DND-41 (cell line): ENCODE results near the gene SLC22A15.

Experiments used
- ATAC-seq: fragments of 200-7000 bp; cut with Tn5 transposase; 3 replicates; pipeline ENCODE4 v1.9.1; 2021; ENCODE audit warnings: low read depth; ENCODE audit not compliant: insufficient read depth
- DNase-seq: peaks from one replicate; pipeline ENCODE4 v3.0.0-alpha.2; 2020
- H2AFZ ChIP-seq: 2 replicates; pipeline ENCODE4 v1.6.0; 2012; ENCODE audit warnings: low read depth, low read length
- H3K27ac ChIP-seq: 2 replicates; pipeline ENCODE4 v1.5.1; 2012; ENCODE audit warnings: low read length, inconsistent platforms
- H3K27me3 ChIP-seq: fragments of 200-600 bp; sonication (generic); 2 replicates; pipeline ENCODE4 v1.6.0; 2012; ENCODE audit warnings: low read length, mild to moderate bottlenecking, inconsistent platforms; ENCODE audit not compliant: insufficient read depth, poor library complexity
- H3K36me3 ChIP-seq: 2 replicates; pipeline ENCODE4 v1.5.1; 2012; ENCODE audit warnings: low read length, inconsistent platforms; ENCODE audit not compliant: insufficient read depth
- H3K4me1 ChIP-seq: 2 replicates; pipeline ENCODE4 v1.5.1; 2012; ENCODE audit warnings: mild to moderate bottlenecking, low read length; ENCODE audit not compliant: insufficient read depth
- H3K4me2 ChIP-seq: 2 replicates; pipeline ENCODE4 v1.6.0; 2012; ENCODE audit warnings: mild to moderate bottlenecking, moderate library complexity, low read length, inconsistent platforms; ENCODE audit not compliant: insufficient read depth
- H3K4me3 ChIP-seq, 2 experiments: fragments of 200-600 bp in 1 of 2; shearing (Covaris generic) in 1 of 2; 2 replicates each; pipeline ENCODE4 v1.5.1; 2012 to 2016; ENCODE audit warnings: inconsistent platforms in 2 of 2, low read length in 2 of 2, mild to moderate bottlenecking in 2 of 2, low read depth in 1 of 2, moderate library complexity in 1 of 2
- H3K79me2 ChIP-seq: 2 replicates; pipeline ENCODE4 v1.6.0; 2012; ENCODE audit warnings: low read length, inconsistent platforms; ENCODE audit not compliant: insufficient read depth
- H3K9ac ChIP-seq: 2 replicates; pipeline ENCODE4 v1.6.0; 2012; ENCODE audit warnings: low read depth, mild to moderate bottlenecking, inconsistent platforms, low read length, moderate library complexity
- H3K9me3 ChIP-seq: 2 replicates; pipeline ENCODE4 v1.5.1; 2012; ENCODE audit warnings: low read length, moderate library complexity, mild to moderate bottlenecking, inconsistent platforms; ENCODE audit not compliant: insufficient read depth, severe bottlenecking
- H4K20me1 ChIP-seq: 2 replicates; pipeline ENCODE4 v1.6.0; 2012; ENCODE audit warnings: low read length; ENCODE audit not compliant: insufficient read depth
- CTCF ChIP-seq: IDR thresholded peaks from 2 replicates; pipeline ENCODE4 v1.5.1; 2012; ENCODE audit warnings: borderline replicate concordance, low read length, moderate library complexity, mild to moderate bottlenecking; ENCODE audit not compliant: poor library complexity, severe bottlenecking; ENCODE audit errors: extremely low read depth
- EZH2 ChIP-seq: IDR thresholded peaks from 3 replicates; pipeline ENCODE4 v1.6.1; 2012; ENCODE audit warnings: borderline replicate concordance, low read depth, mild to moderate bottlenecking, moderate library complexity, low read length, inconsistent platforms; ENCODE audit not compliant: severe bottlenecking

The SLC22A15 gene

GRCh38 chr1:116096013-116096618, 119.8 kb downstream of the SLC22A15 start:
- Histone ChIP-seq H3K9ac (no peak overlapping the region), H3K4me1 (no peaks in the 10 kb centered on the region), H3K79me2 (no peaks in the 10 kb centered on the region), H3K4me2 (no peak overlapping the region), H3K9me3 (peaks cover 7% of the 10 kb centered on the region), H3K27ac (no peak overlapping the region), H3K4me3 (no peak overlapping the region), H2AFZ (no peak overlapping the region), H3K27me3 (no peaks in the 10 kb centered on the region), H4K20me1 (no peaks in the 10 kb centered on the region), H3K36me3 (no peaks in the 10 kb centered on the region)
- DNase-seq: no peak
- ATAC-seq: no peak
- TF ChIP-seq EZH2 (no peak), CTCF (no peak)

GRCh38 chr1:116097626-116098025, 121.3 kb downstream of the SLC22A15 start:
- TF ChIP-seq CTCF (no peak), EZH2 (no peak)
- no peak for DNase-seq
- no peak overlapping the region for H3K4me3 ChIP-seq
- no peak for ATAC-seq
- no peak overlapping the region for H2AFZ ChIP-seq
- peaks cover 2% of the 10 kb centered on the region for H3K9me3 ChIP-seq
- no peaks in the 10 kb centered on the region for H3K4me1 ChIP-seq
- no peaks in the 10 kb centered on the region for H3K36me3 ChIP-seq
- H3K79me2 ChIP-seq: no peaks in the 10 kb centered on the region
- H3K9ac ChIP-seq: no peak overlapping the region
- no peaks in the 10 kb centered on the region for H3K27me3 ChIP-seq
- H3K4me2 ChIP-seq: no peak overlapping the region
- H4K20me1 ChIP-seq: no peaks in the 10 kb centered on the region
- no peak overlapping the region for H3K27ac ChIP-seq

- no peak overlapping the region for H2AFZ ChIP-seq
- H3K27ac ChIP-seq: no peak overlapping the region
- H3K4me3 ChIP-seq: no peak overlapping the region
- no peaks in the 10 kb centered on the region for H3K79me2 ChIP-seq
- DNase-seq (no peak), ATAC-seq (no peak)
- H3K36me3 ChIP-seq: no peaks in the 10 kb centered on the region
- H4K20me1 ChIP-seq: no peaks in the 10 kb centered on the region
- H3K4me2 ChIP-seq: no peak overlapping the region
- no peaks in the 10 kb centered on the region for H3K27me3 ChIP-seq
- TF ChIP-seq EZH2 (no peak), CTCF (no peak)
- no peaks in the 10 kb centered on the region for H3K4me1 ChIP-seq
- no peak overlapping the region for H3K9ac ChIP-seq
- peaks cover 2% of the 10 kb centered on the region for H3K9me3 ChIP-seq
Observed at GRCh38 chr1:116099379-116099778, 123.1 kb downstream of the SLC22A15 start.

GRCh38 chr1:116099919-116100318, 123.6 kb downstream of the SLC22A15 start:
- no peak overlapping the region for H3K9ac ChIP-seq
- H3K27ac ChIP-seq: no peak overlapping the region
- H4K20me1 ChIP-seq: no peaks in the 10 kb centered on the region
- no peak for ATAC-seq
- DNase-seq: no peak
- no peak overlapping the region for H3K4me2 ChIP-seq
- H3K27me3 ChIP-seq: no peaks in the 10 kb centered on the region
- no peaks in the 10 kb centered on the region for H3K36me3 ChIP-seq
- H3K79me2 ChIP-seq: no peaks in the 10 kb centered on the region
- H3K9me3 ChIP-seq: peaks cover 2% of the 10 kb centered on the region
- TF ChIP-seq CTCF (no peak), EZH2 (no peak)
- H2AFZ ChIP-seq: no peak overlapping the region
- H3K4me1 ChIP-seq: no peaks in the 10 kb centered on the region
- H3K4me3 ChIP-seq: no peak overlapping the region
